ENCODE measurements around the gene INTS4.

DNA sequence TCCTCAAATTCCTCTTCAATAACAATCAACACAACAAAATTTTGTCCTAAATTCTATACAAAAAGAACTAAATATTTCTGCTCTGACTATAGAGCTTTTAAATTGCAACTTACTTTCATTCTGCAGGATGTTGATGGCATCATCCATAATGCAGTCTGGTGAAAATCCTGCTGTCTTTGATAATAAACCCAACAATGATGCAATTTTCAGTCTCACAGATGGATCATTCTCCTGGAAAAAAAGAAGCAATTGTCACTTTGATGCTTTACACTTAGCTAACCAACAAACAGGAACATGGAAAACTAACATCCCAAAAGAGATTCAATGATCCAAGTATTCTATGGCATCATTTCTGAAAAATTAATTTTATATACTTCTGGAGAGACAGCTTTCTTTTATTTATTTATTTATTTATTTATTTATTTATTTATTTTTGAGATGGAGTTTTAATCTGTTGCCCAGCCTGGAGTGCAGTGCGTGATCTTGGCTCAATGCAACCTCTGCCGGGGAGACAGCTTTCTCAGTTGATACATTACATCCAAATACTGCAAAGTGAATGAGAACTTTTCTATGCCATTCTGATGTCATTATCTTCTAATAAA is 13.0 kb downstream of the INTS4 start:
- TF ChIP-seq POLR2AphosphoS5 (IDR thresholded peaks at IDR 0.05; ENCODE audit: low read depth, low read length) (no peak), SIN3A (IDR thresholded peaks at IDR 0.05; ENCODE audit: borderline replicate concordance, insufficient read depth, low read length) (no peak), FOXP2 (optimal IDR thresholded peaks at IDR 0.05; ENCODE audit: borderline replicate concordance, extremely low read depth, extremely low read length, insufficient read depth) (no peak), TAF1 (IDR thresholded peaks at IDR 0.05; ENCODE audit: borderline replicate concordance, insufficient read depth, low read length) (no peak)
- TF ChIP-seq, protein P1, sequence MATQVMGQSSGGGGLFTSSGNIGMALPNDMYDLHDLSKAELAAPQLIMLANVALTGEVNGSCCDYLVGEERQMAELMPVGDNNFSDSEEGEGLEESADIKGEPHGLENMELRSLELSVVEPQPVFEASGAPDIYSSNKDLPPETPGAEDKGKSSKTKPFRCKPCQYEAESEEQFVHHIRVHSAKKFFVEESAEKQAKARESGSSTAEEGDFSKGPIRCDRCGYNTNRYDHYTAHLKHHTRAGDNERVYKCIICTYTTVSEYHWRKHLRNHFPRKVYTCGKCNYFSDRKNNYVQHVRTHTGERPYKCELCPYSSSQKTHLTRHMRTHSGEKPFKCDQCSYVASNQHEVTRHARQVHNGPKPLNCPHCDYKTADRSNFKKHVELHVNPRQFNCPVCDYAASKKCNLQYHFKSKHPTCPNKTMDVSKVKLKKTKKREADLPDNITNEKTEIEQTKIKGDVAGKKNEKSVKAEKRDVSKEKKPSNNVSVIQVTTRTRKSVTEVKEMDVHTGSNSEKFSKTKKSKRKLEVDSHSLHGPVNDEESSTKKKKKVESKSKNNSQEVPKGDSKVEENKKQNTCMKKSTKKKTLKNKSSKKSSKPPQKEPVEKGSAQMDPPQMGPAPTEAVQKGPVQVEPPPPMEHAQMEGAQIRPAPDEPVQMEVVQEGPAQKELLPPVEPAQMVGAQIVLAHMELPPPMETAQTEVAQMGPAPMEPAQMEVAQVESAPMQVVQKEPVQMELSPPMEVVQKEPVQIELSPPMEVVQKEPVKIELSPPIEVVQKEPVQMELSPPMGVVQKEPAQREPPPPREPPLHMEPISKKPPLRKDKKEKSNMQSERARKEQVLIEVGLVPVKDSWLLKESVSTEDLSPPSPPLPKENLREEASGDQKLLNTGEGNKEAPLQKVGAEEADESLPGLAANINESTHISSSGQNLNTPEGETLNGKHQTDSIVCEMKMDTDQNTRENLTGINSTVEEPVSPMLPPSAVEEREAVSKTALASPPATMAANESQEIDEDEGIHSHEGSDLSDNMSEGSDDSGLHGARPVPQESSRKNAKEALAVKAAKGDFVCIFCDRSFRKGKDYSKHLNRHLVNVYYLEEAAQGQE (IDR thresholded peaks at IDR 0.05; ENCODE audit: insufficient read depth in 1 of 2, low read depth in 2 of 2, low read length in 2 of 2): no peak

Data from PFSK-1 (cell line).